Measurements from ENCODE around the gene TMPRSS9. TPM values are rescaled to one million over a fixed set of nuclear protein-coding genes. Genes with fewer than 3 reads are reported as not detected.

TMPRSS9 gene
- total RNA-seq, 2 experiments from 2014 or later = not detected

GRCh38 chr19:2330632-2331284 lies 29.3 kb upstream of the TMPRSS9 start:
- Mint-ChIP-seq H3K36me3 (ENCODE audit: low read depth) (peaks cover 30% of the 10 kb centered on the region), H3K27me3 (ENCODE audit: low read depth) (no peaks in the 10 kb centered on the region), H3K27ac (peak overlapping the region; percentile 66), H3K4me1 (ENCODE audit: low read depth) (peaks cover 65% of the 10 kb centered on the region), H3K9me3 (ENCODE audit: insufficient read depth) (no peaks in the 10 kb centered on the region), H3K4me3 (peak overlapping the region; percentile 38)
- ATAC-seq = no peak
- no peak for DNase-seq
- CTCF ChIA-PET = interaction anchor here (1.7 kb wide), 1 partner anchor 62 kb away, joined by 5 read pairs; no protein-coding TSS in a partner anchor
- POLR2A ChIA-PET = interaction anchor here (1.4 kb wide), 1 partner anchor 145 kb away, joined by 3 read pairs; the partner anchor contains the start of gene GADD45B

GRCh38 chr19:2331601-2332246 lies 28.3 kb upstream of the TMPRSS9 start:
- peak overlapping the region; percentile 97 for H3K27ac Mint-ChIP-seq
- CTCF ChIA-PET = interaction anchor here (0.9 to 1.7 kb wide), 2 partner anchors 61 to 71 kb away, joined by 3 to 5 read pairs; no protein-coding TSS in a partner anchor

GRCh38 chr19:2332341-2333026 lies 27.6 kb upstream of the TMPRSS9 start:
- Mint-ChIP-seq H3K36me3 (ENCODE audit: low read depth) (peaks cover 25% of the 10 kb centered on the region), H3K9me3 (ENCODE audit: insufficient read depth) (no peaks in the 10 kb centered on the region), H3K27ac (peak overlapping the region; percentile 97), H3K4me1 (ENCODE audit: low read depth) (peaks cover 49% of the 10 kb centered on the region), H3K4me3 (peak overlapping the region; percentile 61), H3K27me3 (ENCODE audit: low read depth) (no peaks in the 10 kb centered on the region)
- DNase-seq (peak; percentile 86), ATAC-seq (peak; percentile 66)
- ChIA-PET POLR2A (interaction anchor here (0.9 kb wide), 1 partner anchor 144 kb away, joined by 3 read pairs; no protein-coding TSS in a partner anchor), CTCF (interaction anchor here (0.9 to 1.7 kb wide), 2 partner anchors 60 to 71 kb away, joined by 3 to 5 read pairs; no protein-coding TSS in a partner anchor)

More at GRCh38 chr19:2331601-2332246, 28.3 kb upstream of the TMPRSS9 start:
- DNase-seq (no peak), ATAC-seq (peak; percentile 1)
- peaks cover 29% of the 10 kb centered on the region for H3K36me3 Mint-ChIP-seq (ENCODE audit: low read depth)
- POLR2A ChIA-PET = interaction anchor here (0.9 kb wide), 1 partner anchor 145 kb away, joined by 3 read pairs; no protein-coding TSS in a partner anchor
- no peak overlapping the region for H3K4me3 Mint-ChIP-seq
- H3K27me3 Mint-ChIP-seq (ENCODE audit: low read depth) = no peaks in the 10 kb centered on the region
- peaks cover 57% of the 10 kb centered on the region for H3K4me1 Mint-ChIP-seq (ENCODE audit: low read depth)
- H3K9me3 Mint-ChIP-seq (ENCODE audit: insufficient read depth) = no peaks in the 10 kb centered on the region

GRCh38 chr19:2333027-2333806 lies 26.8 kb upstream of the TMPRSS9 start:
- CTCF ChIA-PET = no interaction called here
- ATAC-seq (no peak), DNase-seq (no peak)
- Mint-ChIP-seq H3K9me3 (ENCODE audit: insufficient read depth) (no peaks in the 10 kb centered on the region), H3K27me3 (ENCODE audit: low read depth) (no peaks in the 10 kb centered on the region), H3K4me1 (ENCODE audit: low read depth) (peaks cover 46% of the 10 kb centered on the region), H3K36me3 (ENCODE audit: low read depth) (peaks cover 21% of the 10 kb centered on the region), H3K27ac (peak overlapping the region; percentile 63), H3K4me3 (no peak overlapping the region)
- POLR2A ChIA-PET = no interaction called here

- peak overlapping the region; percentile 63 for H3K27ac Mint-ChIP-seq
- no peak overlapping the region for H3K4me3 Mint-ChIP-seq
- DNase-seq (no peak), ATAC-seq (no peak)
- peaks cover 19% of the 10 kb centered on the region for H3K36me3 Mint-ChIP-seq (ENCODE audit: low read depth)
- peaks cover 46% of the 10 kb centered on the region for H3K4me1 Mint-ChIP-seq (ENCODE audit: low read depth)
- H3K27me3 Mint-ChIP-seq (ENCODE audit: low read depth) = no peaks in the 10 kb centered on the region
- POLR2A ChIA-PET = no interaction called here
- no peaks in the 10 kb centered on the region for H3K9me3 Mint-ChIP-seq (ENCODE audit: insufficient read depth)
- CTCF ChIA-PET = no interaction called here
Measured at GRCh38 chr19:2333807-2334211, 26.3 kb upstream of the TMPRSS9 start.

DNA sequence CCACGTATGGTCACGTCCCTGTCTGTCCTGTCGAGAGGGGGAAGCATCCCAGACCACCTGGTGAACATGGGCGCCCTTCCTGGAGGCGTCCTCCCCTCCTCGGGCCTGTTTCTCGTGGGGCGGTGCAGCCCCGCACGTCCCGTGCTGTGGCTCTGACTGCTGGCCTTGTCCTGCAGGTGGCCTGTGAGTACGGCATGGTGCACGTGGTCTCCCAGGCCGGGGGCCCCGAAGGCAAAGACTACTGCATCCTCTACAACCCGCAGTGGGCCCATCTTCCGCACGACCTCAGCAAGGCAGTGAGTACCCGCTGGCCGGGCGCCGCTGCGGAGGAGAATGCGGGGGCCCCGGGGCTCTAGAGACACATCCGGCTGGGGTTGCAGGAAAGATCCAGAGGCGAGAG lies 25.6 kb upstream of the TMPRSS9 start:
- no peaks in the 10 kb centered on the region for H3K9me3 Mint-ChIP-seq (ENCODE audit: insufficient read depth)
- no peak for DNase-seq
- no peaks in the 10 kb centered on the region for H3K27me3 Mint-ChIP-seq (ENCODE audit: low read depth)
- H3K4me3 Mint-ChIP-seq = no peak overlapping the region
- peaks cover 41% of the 10 kb centered on the region for H3K4me1 Mint-ChIP-seq (ENCODE audit: low read depth)
- CTCF ChIA-PET = no interaction called here
- ATAC-seq = no peak
- H3K36me3 Mint-ChIP-seq (ENCODE audit: low read depth) = peaks cover 16% of the 10 kb centered on the region
- peak overlapping the region; percentile 63 for H3K27ac Mint-ChIP-seq
- POLR2A ChIA-PET = no interaction called here

- Mint-ChIP-seq H3K4me3 (no peak overlapping the region), H3K4me1 (ENCODE audit: low read depth) (peaks cover 35% of the 10 kb centered on the region), H3K27me3 (ENCODE audit: low read depth) (no peaks in the 10 kb centered on the region), H3K36me3 (ENCODE audit: low read depth) (peaks cover 14% of the 10 kb centered on the region), H3K9me3 (ENCODE audit: insufficient read depth) (no peaks in the 10 kb centered on the region), H3K27ac (peak overlapping the region; percentile 57)
- POLR2A ChIA-PET = no interaction called here
- ATAC-seq (no peak), DNase-seq (peak; percentile 43)
- CTCF ChIA-PET = no interaction called here
Measured at GRCh38 chr19:2334986-2335846, 24.8 kb upstream of the TMPRSS9 start.

- H3K4me3 Mint-ChIP-seq = no peak overlapping the region
Measured at GRCh38 chr19:2335848-2336247, 24.2 kb upstream of the TMPRSS9 start.

DNA sequence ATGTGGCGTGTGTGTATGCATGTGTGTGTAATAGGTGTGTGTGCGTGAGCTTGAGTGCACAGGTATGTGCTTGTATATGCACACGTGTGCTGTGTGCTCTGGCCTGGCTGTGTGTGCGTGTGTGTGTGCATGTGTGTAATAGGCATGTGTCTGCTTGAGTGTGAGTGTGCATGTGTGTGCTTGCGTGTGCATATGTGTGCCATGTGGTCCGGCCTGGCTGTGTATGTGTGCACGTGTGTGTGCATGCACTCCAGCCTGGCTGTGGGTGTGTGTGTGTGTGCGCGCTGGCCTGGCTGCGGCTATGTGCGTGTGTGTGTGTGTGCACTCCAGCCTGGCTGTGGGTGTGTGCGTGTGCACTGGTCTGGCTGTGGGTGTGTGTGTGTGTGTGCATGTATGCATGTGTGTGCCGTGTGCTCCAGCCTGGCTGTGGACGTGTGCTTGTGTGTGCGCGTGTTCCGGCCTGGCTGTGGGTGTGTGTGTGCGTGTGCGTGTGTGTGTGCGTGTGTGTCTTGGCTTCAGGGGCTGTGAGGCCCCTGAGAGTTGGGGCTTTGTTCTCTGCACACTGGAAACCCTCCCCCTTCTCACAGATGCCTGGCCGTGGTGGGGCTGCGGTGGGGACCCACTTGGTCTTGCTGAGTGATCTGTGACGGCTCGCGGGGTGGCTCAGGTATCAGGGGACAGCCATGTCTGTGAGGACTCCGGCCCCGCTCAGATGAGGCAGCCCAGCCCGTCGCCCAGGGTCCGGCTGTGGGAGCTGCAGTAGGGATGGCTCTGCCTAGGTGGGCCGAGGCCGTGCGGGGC lies 23.3 kb upstream of the TMPRSS9 start:
- H3K27ac Mint-ChIP-seq = peak overlapping the region; percentile 57
- no peak for ATAC-seq
- no peak for DNase-seq
- H3K4me3 Mint-ChIP-seq = no peak overlapping the region
- peaks cover 20% of the 10 kb centered on the region for H3K4me1 Mint-ChIP-seq (ENCODE audit: low read depth)
- H3K36me3 Mint-ChIP-seq (ENCODE audit: low read depth) = peaks cover 14% of the 10 kb centered on the region
- ChIA-PET CTCF (no interaction called here), POLR2A (no interaction called here)
- H3K27me3 Mint-ChIP-seq (ENCODE audit: low read depth) = no peaks in the 10 kb centered on the region
- H3K9me3 Mint-ChIP-seq (ENCODE audit: insufficient read depth) = no peaks in the 10 kb centered on the region

More at GRCh38 chr19:2335848-2336247, 24.2 kb upstream of the TMPRSS9 start:
- Mint-ChIP-seq H3K9me3 (ENCODE audit: insufficient read depth) (no peaks in the 10 kb centered on the region), H3K36me3 (ENCODE audit: low read depth) (peaks cover 14% of the 10 kb centered on the region), H3K4me1 (ENCODE audit: low read depth) (peaks cover 29% of the 10 kb centered on the region), H3K27me3 (ENCODE audit: low read depth) (no peaks in the 10 kb centered on the region), H3K27ac (peak overlapping the region; percentile 57)
- CTCF ChIA-PET = no interaction called here
- DNase-seq (no peak), ATAC-seq (no peak)
- POLR2A ChIA-PET = no interaction called here

- no peaks in the 10 kb centered on the region for H3K9me3 Mint-ChIP-seq (ENCODE audit: insufficient read depth)
- ChIA-PET CTCF (no interaction called here), POLR2A (no interaction called here)
- H3K36me3 Mint-ChIP-seq (ENCODE audit: low read depth) = peaks cover 14% of the 10 kb centered on the region
- H3K27me3 Mint-ChIP-seq (ENCODE audit: low read depth) = no peaks in the 10 kb centered on the region
- DNase-seq (no peak), ATAC-seq (no peak)
- H3K4me3 Mint-ChIP-seq = no peak overlapping the region
- peaks cover 14% of the 10 kb centered on the region for H3K4me1 Mint-ChIP-seq (ENCODE audit: low read depth)
- H3K27ac Mint-ChIP-seq = no peak overlapping the region
Measured at GRCh38 chr19:2337329-2337707, 22.7 kb upstream of the TMPRSS9 start.
